ENCODE results near the gene SGMS1.

The SGMS1 gene

DNA sequence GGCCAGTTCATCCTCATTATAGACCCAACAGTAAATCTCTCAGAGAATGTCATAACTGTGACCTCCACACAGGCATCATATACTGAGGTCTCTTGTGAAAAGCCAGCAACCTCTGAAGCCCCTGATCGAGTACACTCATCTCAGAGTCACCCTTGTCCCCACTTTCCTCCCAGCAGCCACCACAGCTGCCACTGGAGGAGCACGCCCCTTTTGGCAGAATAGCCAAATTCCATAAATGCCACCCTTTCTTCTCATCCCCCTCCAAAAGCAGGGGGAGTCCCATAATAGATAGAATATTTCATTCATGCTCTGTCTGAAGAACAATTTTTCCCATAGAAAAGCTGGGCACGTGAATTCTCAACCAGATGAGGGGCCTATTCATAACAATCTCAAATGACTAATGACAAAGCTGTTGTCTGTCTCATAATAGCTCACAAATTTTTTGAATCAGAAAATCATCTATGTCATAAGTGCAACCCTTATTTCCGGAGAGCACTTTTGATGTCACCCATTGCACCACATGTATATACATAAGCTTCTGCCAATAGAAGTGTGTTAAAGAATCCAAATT is 47.4 kb downstream of the SGMS1 start:
- H3K4me1 ChIP-seq (ENCODE audit: control insufficient read depth, low read length): peaks cover 21% of the 10 kb centered on the region
- no peak for TF ChIP-seq EZH2phosphoT487 (IDR thresholded peaks at IDR 0.05; ENCODE audit: borderline replicate concordance, low read length)
- TF ChIP-seq, protein P1, sequence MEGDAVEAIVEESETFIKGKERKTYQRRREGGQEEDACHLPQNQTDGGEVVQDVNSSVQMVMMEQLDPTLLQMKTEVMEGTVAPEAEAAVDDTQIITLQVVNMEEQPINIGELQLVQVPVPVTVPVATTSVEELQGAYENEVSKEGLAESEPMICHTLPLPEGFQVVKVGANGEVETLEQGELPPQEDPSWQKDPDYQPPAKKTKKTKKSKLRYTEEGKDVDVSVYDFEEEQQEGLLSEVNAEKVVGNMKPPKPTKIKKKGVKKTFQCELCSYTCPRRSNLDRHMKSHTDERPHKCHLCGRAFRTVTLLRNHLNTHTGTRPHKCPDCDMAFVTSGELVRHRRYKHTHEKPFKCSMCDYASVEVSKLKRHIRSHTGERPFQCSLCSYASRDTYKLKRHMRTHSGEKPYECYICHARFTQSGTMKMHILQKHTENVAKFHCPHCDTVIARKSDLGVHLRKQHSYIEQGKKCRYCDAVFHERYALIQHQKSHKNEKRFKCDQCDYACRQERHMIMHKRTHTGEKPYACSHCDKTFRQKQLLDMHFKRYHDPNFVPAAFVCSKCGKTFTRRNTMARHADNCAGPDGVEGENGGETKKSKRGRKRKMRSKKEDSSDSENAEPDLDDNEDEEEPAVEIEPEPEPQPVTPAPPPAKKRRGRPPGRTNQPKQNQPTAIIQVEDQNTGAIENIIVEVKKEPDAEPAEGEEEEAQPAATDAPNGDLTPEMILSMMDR (IDR thresholded peaks at IDR 0.05; ENCODE audit: low read depth, low read length, poor library complexity, severe bottlenecking): no peak
- H3K9me2 ChIP-seq (replicated peaks; ENCODE audit: control insufficient read depth, low read length): no peaks in the 10 kb centered on the region
- no peaks in the 10 kb centered on the region for H3K9me3 ChIP-seq (ENCODE audit: control insufficient read depth, insufficient read depth, low read length)
- H3K27me3 ChIP-seq (ENCODE audit: control insufficient read depth, low read length): no peaks in the 10 kb centered on the region
- H3K27ac ChIP-seq (ENCODE audit: low read depth, low read length): no peak overlapping the region
- peaks cover 14% of the 10 kb centered on the region for H3K79me2 ChIP-seq (ENCODE audit: control insufficient read depth, low read length)
- H3K4me3 ChIP-seq (ENCODE audit: low read length): no peak overlapping the region
- no peaks in the 10 kb centered on the region for H3K36me3 ChIP-seq (ENCODE audit: control insufficient read depth, low read length)
- peaks cover 2% of the 10 kb centered on the region; the same call in 1 of the 2 replicates for H3F3A ChIP-seq (ENCODE audit: control insufficient read depth, insufficient read depth)
- no peak overlapping the region for H3K4me2 ChIP-seq (ENCODE audit: low read length)
- peaks cover 16% of the 10 kb centered on the region for H4K20me1 ChIP-seq (ENCODE audit: control insufficient read depth, insufficient read depth, low read depth, low read length)

DNA sequence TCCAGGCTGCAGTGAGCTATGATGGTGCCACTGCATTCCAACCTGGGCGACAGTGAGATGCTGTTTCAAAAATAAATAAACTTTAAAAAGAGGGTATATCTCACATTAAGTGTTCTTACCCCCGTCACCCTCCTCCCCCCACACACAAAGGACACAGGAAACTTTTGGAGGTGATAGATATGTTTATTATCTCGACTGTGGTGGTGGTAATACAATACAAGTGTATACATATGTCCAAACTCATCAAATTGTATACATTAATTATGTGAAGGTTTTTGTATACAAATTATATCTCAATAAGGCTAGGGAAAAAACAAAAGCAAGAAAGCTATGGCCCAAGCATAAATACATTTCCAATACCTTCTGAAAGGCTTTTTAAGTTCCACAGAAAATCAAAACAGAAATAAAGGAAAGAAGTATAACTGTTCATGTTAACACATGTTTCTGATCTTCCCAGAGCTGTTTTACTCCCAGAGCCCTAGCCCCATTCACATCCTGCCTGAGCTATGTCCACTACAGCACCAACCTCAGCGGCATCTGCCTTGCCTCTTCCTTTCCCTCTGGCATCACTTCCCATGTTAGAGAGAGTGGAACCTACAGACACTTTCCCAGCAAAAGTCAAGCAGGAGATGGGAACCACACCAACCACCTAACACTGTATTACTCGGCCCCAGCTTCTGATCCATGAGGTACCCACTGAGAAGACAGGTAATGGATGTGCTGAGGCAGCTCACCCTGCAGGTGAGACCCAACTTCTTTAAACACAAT is 48.1 kb downstream of the SGMS1 start:
- peaks cover 16% of the 10 kb centered on the region for H4K20me1 ChIP-seq (ENCODE audit: control insufficient read depth, insufficient read depth, low read depth, low read length)
- no peaks in the 10 kb centered on the region for H3K27me3 ChIP-seq (ENCODE audit: control insufficient read depth, low read length)
- peaks cover 14% of the 10 kb centered on the region for H3K79me2 ChIP-seq (ENCODE audit: control insufficient read depth, low read length)
- H3K4me2 ChIP-seq (ENCODE audit: low read length): no peak overlapping the region
- no peaks in the 10 kb centered on the region for H3K36me3 ChIP-seq (ENCODE audit: control insufficient read depth, low read length)
- peaks cover 2% of the 10 kb centered on the region; the same call in 1 of the 2 replicates for H3F3A ChIP-seq (ENCODE audit: control insufficient read depth, insufficient read depth)
- TF ChIP-seq EZH2phosphoT487 (IDR thresholded peaks at IDR 0.05; ENCODE audit: borderline replicate concordance, low read length): no peak
- TF ChIP-seq, protein P1 (IDR thresholded peaks at IDR 0.05; ENCODE audit: low read depth, low read length, poor library complexity, severe bottlenecking): no peak
- H3K9me3 ChIP-seq (ENCODE audit: control insufficient read depth, insufficient read depth, low read length): no peaks in the 10 kb centered on the region
- H3K9me2 ChIP-seq (replicated peaks; ENCODE audit: control insufficient read depth, low read length): no peaks in the 10 kb centered on the region
- no peak overlapping the region for H3K27ac ChIP-seq (ENCODE audit: low read depth, low read length)
- H3K4me3 ChIP-seq (ENCODE audit: low read length): no peak overlapping the region
- peaks cover 21% of the 10 kb centered on the region for H3K4me1 ChIP-seq (ENCODE audit: control insufficient read depth, low read length)

- no peak overlapping the region for H3K4me2 ChIP-seq (ENCODE audit: low read length)
- H3K4me1 ChIP-seq (ENCODE audit: control insufficient read depth, low read length): peaks cover 21% of the 10 kb centered on the region
- no peak overlapping the region for H3K4me3 ChIP-seq (ENCODE audit: low read length)
- H4K20me1 ChIP-seq (ENCODE audit: control insufficient read depth, insufficient read depth, low read depth, low read length): peaks cover 14% of the 10 kb centered on the region; the same call in 1 of the 2 replicates
- no peaks in the 10 kb centered on the region for H3K36me3 ChIP-seq (ENCODE audit: control insufficient read depth, low read length)
- no peaks in the 10 kb centered on the region for H3K27me3 ChIP-seq (ENCODE audit: control insufficient read depth, low read length)
- H3F3A ChIP-seq (ENCODE audit: control insufficient read depth, insufficient read depth): peaks cover 2% of the 10 kb centered on the region; the same call in 1 of the 2 replicates
- no peak for TF ChIP-seq EZH2phosphoT487 (IDR thresholded peaks at IDR 0.05; ENCODE audit: borderline replicate concordance, low read length)
- TF ChIP-seq, protein P1 (IDR thresholded peaks at IDR 0.05; ENCODE audit: low read depth, low read length, poor library complexity, severe bottlenecking): no peak
- no peaks in the 10 kb centered on the region for H3K9me3 ChIP-seq (ENCODE audit: control insufficient read depth, insufficient read depth, low read length)
- no peaks in the 10 kb centered on the region for H3K9me2 ChIP-seq (replicated peaks; ENCODE audit: control insufficient read depth, low read length)
- H3K79me2 ChIP-seq (ENCODE audit: control insufficient read depth, low read length): peaks cover 14% of the 10 kb centered on the region
- no peak overlapping the region for H3K27ac ChIP-seq (ENCODE audit: low read depth, low read length)
Measured at GRCh38 chr10:50574931-50575330, 48.8 kb downstream of the SGMS1 start.

Measured in DOHH2 (cell line).